WTC11 (cell line): ENCODE data around the gene ENGASE.

Experiments used
- FOXK1 ChIP-seq: sonication (generic); formaldehyde crosslinking; IDR thresholded peaks from 2 replicates; pipeline ENCODE4 v1.8.0; 2022; ENCODE audit warnings: mild to moderate bottlenecking, moderate library complexity, missing genetic modification reagents
- NFYB ChIP-seq: sonication (generic); formaldehyde crosslinking; conservative IDR thresholded peaks from 2 replicates; pipeline ENCODE4 v1.8.0; 2022; ENCODE audit warnings: low read depth, missing genetic modification reagents
- OVOL2 ChIP-seq: fragments of 250-450 bp; sonication (Bioruptor Pico); IDR thresholded peaks from 2 replicates; pipeline ENCODE4 v1.9.0; 2021; ENCODE audit warnings: mild to moderate bottlenecking, borderline replicate concordance
- STAT6 ChIP-seq: sonication (generic); formaldehyde crosslinking; conservative IDR thresholded peaks from 2 replicates; pipeline ENCODE4 v1.8.1; 2023; ENCODE audit warnings: mild to moderate bottlenecking, low read depth, missing genetic modification reagents, moderate library complexity
- USF1 ChIP-seq: sonication (generic); formaldehyde crosslinking; IDR thresholded peaks from 2 replicates; pipeline ENCODE4 v1.8.0; 2022; ENCODE audit warnings: mild to moderate bottlenecking, missing genetic modification reagents
- ZNF121 ChIP-seq: sonication (generic); formaldehyde crosslinking; IDR thresholded peaks from 2 replicates; pipeline ENCODE4 v1.8.0; 2023; ENCODE audit warnings: missing genetic modification reagents
- TF ChIP-seq, protein P1 (sequence below): fragments of 200-600 bp; IDR thresholded peaks from 2 replicates; pipeline ENCODE4 v1.8.0; 2022; ENCODE audit warnings: antibody characterized with exemption
- TF ChIP-seq, protein P2 (sequence below): sonication (generic); formaldehyde crosslinking; IDR thresholded peaks from 2 replicates; pipeline ENCODE4 v1.8.1; 2022; ENCODE audit warnings: low read depth, missing genetic modification reagents, borderline replicate concordance
- TF ChIP-seq, protein P3 (sequence below): sonication (generic); formaldehyde crosslinking; conservative IDR thresholded peaks from 2 replicates; pipeline ENCODE4 v1.8.1; 2022; ENCODE audit warnings: mild to moderate bottlenecking, missing genetic modification reagents

- no peak for TF ChIP-seq USF1 (CRISPR knock-in tag)
- TF ChIP-seq, protein P1, sequence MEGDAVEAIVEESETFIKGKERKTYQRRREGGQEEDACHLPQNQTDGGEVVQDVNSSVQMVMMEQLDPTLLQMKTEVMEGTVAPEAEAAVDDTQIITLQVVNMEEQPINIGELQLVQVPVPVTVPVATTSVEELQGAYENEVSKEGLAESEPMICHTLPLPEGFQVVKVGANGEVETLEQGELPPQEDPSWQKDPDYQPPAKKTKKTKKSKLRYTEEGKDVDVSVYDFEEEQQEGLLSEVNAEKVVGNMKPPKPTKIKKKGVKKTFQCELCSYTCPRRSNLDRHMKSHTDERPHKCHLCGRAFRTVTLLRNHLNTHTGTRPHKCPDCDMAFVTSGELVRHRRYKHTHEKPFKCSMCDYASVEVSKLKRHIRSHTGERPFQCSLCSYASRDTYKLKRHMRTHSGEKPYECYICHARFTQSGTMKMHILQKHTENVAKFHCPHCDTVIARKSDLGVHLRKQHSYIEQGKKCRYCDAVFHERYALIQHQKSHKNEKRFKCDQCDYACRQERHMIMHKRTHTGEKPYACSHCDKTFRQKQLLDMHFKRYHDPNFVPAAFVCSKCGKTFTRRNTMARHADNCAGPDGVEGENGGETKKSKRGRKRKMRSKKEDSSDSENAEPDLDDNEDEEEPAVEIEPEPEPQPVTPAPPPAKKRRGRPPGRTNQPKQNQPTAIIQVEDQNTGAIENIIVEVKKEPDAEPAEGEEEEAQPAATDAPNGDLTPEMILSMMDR: no peak
- TF ChIP-seq, protein P2, sequence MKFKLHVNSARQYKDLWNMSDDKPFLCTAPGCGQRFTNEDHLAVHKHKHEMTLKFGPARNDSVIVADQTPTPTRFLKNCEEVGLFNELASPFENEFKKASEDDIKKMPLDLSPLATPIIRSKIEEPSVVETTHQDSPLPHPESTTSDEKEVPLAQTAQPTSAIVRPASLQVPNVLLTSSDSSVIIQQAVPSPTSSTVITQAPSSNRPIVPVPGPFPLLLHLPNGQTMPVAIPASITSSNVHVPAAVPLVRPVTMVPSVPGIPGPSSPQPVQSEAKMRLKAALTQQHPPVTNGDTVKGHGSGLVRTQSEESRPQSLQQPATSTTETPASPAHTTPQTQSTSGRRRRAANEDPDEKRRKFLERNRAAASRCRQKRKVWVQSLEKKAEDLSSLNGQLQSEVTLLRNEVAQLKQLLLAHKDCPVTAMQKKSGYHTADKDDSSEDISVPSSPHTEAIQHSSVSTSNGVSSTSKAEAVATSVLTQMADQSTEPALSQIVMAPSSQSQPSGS (CRISPR knock-in tag): no peak
- no peak for TF ChIP-seq ZNF121 (CRISPR knock-in tag)
- no peak for TF ChIP-seq FOXK1 (CRISPR knock-in tag)
- no peak for TF ChIP-seq STAT6 (CRISPR knock-in tag)
- no peak for TF ChIP-seq NFYB (CRISPR knock-in tag)
- TF ChIP-seq, protein P3, sequence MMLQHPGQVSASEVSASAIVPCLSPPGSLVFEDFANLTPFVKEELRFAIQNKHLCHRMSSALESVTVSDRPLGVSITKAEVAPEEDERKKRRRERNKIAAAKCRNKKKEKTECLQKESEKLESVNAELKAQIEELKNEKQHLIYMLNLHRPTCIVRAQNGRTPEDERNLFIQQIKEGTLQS (CRISPR knock-in tag): no peak
- TF ChIP-seq OVOL2: no peak
Observed at GRCh38 chr17:79113699-79114457, 39.3 kb downstream of the ENGASE start.
